Fibroblast of skin of abdomen (primary cell): Measurements from ENCODE around the gene MASP2.
"Not testable (repeated sequence)": the region's sequence is repeated elsewhere in the genome, so short reads cannot be mapped to it uniquely, and the experiment has no call there.

Experiments
- DNase-seq: peaks from one replicate; pipeline ENCODE4 v3.0.0-alpha.2; 2013

The MASP2 gene

GRCh38 chr1:11058595-11059154 is 11.6 kb upstream of the MASP2 start:
- no peak for DNase-seq

DNA sequence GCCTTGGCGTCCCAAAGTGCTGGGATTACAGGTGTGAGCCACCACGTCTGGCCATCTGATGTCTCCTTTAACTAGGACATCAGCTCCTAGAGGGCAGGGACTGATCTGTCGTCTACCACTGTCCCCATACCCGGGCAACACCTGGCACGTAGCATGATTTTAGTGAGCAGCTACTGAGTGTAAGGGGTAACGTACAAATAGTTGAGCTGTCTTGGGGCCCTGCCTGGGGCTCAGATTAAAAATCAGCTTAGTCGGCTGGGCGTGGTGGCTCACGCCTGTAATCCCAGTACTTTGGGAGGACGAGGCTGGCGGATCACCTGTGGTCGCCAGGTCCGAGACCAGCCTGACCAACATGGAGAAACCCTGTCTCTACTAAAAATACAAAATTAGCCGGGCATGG is 11.0 kb upstream of the MASP2 start:
- DNase-seq: no peak

DNA sequence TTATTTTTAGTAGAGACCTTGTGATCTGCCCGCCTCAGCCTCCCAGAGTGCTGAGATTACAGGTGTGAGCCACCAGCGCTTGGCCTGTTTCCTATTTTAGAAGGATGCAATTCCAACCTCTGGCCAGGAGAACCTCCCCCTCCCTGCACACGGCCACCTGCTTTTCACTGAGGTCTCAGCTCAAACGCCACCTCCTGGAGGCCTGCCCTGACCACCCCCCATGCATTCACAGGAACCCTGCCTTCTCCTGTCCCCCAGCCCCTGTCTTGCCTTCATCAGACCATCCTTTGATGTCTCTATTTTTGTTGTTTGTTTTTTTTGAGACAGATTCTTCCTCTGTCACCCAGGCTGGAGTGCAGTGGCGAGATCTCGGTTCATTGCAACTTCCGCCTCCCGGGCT is 10.4 kb upstream of the MASP2 start:
- no peak for DNase-seq

DNA sequence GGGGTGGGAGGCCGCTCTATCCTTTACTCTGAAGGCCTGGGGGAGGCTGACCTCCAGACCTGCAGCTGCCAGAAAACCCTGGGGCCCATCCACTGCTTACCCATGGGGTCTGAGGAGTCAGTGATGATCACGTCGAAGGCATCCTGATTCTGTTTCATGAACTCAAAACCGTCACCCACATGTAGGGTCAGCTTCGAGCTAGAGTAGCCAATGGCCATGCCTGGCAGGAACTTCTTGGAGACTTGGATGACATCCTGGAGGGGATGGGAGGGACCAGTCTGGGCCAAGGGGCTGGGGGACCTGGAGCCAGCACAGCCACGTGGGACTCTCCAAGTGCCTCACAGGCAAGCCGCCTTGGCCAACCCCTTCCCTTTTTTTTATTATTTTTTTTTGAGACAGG is 9.5 kb upstream of the MASP2 start:
- DNase-seq: no peak

DNA sequence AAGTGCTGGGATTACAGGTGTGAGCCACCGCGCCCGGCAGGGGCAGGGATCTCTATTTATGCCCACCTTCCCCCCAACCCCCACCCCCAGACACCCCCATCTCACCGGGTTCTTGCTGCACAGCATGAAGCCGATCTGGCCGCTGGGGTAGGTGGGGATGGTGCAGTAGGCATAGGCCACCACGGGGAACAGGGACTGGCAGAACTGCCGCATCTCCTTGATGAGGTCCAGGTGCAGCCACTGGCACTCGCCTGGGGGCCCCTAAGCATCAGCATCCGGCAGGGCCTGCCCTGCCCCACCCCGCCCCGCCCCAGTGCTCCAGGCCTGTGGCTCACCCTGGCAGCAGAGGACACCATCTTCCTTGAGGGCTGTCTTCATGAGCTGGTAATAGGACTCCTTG is 8.6 kb upstream of the MASP2 start:
- DNase-seq: no peak

- DNase-seq: no peak
Measured at GRCh38 chr1:11054666-11055065, 7.6 kb upstream of the MASP2 start.

DNA sequence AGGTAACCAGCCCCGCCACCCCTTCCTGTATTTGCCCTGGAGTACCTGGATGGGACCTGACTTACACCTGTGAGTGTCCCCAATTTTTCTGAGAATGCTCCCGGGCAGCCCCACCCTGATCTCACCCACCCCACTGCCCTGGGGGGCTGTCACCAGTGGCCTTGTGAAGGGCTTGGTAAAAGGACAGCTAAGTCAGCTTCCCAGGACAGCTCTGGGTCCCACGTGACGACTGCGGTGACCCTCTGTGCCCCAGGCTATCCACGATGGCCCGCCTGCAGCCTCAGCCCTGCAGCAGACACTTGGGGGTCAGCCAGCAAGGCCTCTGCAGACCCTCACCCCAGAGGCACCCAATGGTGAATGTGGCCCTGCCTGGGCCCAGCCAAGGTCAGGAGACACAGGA is 7.1 kb upstream of the MASP2 start:
- no peak for DNase-seq

- DNase-seq: no peak
Measured at GRCh38 chr1:11053758-11054137, 6.7 kb upstream of the MASP2 start.

GRCh38 chr1:11052839-11053757 is 6.1 kb upstream of the MASP2 start:
- DNase-seq: peak; percentile 16

- peak; percentile 22 for DNase-seq
Measured at GRCh38 chr1:11051781-11052511, 4.9 kb upstream of the MASP2 start.

GRCh38 chr1:11051121-11051520 is 4.1 kb upstream of the MASP2 start:
- not testable (repeated sequence) for DNase-seq

DNA sequence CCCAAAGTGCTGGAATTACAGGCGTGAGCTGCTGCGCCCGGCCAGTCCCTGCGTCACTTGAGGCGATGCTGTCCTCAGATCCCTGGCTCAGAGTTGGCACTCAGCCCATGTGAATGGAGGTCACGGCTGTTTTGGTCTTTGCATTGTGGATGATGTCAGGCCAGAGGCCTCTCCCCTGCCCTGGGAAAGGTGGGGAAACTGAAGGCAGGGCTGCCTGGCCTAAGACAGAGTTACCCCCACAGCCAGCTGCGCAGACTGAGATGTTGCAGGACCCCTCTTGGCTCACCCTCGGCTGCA is 821 bp downstream of the MASP2 start:
- no peak for DNase-seq

GRCh38 chr1:11045428-11046269 is 1.4 kb downstream of the MASP2 start:
- DNase-seq: no peak

DNA sequence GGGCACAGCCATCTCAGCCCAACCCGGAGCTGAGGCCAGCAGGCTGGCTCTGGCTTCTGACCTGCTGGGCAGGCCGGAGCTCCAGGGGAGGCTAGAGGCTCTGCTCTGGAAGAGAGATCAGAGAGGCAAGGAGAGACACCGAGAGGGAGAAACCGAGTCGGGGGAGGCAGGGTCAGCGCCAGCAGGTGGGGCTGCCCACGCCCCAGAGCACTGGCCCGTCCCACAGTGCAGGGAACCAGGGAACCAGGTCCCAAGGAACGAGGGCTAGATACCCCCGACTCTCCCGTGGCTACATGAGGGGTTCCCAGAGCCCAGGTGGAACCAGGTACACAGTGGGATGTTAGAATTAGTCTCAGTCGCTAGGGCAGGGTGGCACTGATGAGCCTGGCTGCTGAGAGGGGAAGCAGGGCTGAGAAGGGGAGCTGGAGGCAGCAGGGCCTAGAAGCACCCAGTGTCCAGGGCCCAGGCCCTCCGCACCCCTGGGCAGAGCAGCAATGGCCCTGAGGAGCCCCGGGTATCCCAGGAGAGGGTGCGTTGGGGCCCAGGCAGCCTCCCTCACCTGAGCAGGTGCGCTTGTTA is 2.1 kb downstream of the MASP2 start:
- DNase-seq: no peak

- DNase-seq: no peak
Measured at GRCh38 chr1:11044086-11044848, 2.8 kb downstream of the MASP2 start.

DNA sequence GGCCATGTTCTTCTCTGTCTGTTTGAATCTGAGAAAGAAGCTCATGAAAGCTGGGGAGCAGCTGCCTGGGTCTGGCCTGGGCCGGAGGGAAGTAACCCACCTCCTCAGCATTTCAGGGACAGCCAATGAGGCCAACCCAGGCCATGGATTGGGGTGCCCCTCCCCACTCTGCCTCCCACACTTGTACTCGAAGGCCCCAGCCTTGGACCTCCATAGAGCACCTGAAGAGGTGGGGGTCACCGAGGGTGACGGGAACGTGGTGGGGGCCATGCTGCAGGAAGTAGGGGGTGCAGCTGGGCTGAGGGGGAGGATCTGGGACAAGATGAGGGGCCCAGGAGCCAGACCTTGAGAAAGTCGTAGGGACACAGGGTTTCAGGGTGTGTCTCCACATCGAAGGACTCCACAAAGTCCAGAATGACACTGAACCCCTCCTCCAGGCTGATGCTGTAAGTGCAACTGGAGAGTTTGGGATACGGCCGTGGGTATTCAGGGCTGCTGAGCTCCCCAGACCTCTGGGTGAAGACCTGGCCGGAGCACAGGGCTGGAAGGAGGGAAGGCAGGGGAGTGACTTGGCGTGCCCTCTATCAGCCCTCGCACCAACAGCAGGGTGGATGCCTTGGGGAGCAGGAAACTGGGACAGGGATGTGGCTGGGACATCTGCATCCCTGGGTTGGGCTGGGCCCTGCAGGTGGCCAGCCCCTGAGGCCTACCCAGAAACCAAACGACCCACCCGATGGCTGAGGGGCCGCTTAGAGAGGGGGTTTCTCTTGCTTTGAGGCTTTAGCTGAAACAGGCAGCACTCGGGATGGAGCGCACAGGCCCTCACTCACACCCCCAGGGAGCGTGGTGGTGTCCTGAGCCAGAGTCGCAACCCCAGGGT is 3.8 kb downstream of the MASP2 start:
- no peak for DNase-seq

DNA sequence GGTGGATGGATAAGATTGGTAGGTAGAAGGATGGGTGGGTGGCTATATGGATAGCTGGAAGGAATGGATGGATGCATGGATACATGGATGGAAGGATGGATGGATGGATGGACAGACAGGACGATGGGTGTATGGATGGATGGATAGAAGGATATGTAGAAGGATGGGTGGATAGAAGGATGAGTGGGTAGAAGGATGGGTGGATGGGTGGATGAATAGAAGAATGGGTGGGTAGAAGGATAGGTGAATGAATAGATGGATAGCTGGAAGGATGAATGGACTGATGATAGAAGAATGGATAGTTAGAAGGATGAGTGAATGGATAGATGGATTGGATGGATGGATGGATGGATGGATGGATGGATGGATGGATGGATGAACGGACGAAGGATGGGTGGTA is 5.0 kb downstream of the MASP2 start:
- DNase-seq: no peak

DNA sequence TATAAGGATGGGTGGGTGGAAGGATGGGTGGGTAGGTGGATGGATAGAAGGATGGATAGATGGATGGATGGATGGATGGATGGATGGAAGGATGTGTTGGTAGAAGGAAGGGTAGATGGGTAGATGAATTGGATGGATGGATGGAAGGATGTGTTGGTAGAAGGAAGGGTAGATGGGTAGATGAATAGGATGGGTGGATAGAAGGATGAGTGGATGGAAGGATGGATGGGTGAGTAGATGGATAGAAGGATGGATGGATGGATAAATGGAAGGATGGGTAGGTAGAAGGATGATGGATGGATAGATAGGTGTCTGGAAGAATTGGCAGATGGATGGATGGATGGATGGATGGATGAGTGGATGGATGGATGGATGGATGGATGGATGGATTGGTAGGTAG is 6.0 kb downstream of the MASP2 start:
- DNase-seq: no peak

- DNase-seq: not testable (repeated sequence)
Measured at GRCh38 chr1:11040105-11040429, 7.0 kb downstream of the MASP2 start.

GRCh38 chr1:11039351-11040104 is 7.5 kb downstream of the MASP2 start:
- DNase-seq: no peak
